Measurements from ENCODE around the gene RALB. TPM values are rescaled to one million over a fixed set of nuclear protein-coding genes. Genes with fewer than 3 reads are reported as not detected.
A peak's percentile ranks its signal among the peaks of the same experiment; 100 is the strongest.

Gene RALB
- total RNA-seq, 2 donors from 2014 or later = 43.7 to 48.5 TPM

- Histone ChIP-seq H3K9me3 (no peaks in the 10 kb centered on the region), H3K27me3 (no peaks in the 10 kb centered on the region), H3K4me1 (peaks cover 0 to 30% of the 10 kb centered on the region in 2 donors), H3K27ac (no peak overlapping the region), H3K4me3 (no peak overlapping the region), H3K36me3 (no peaks in the 10 kb centered on the region)
- no peak for TF ChIP-seq CTCF (IDR thresholded peaks at IDR 0.05)
- DNase-seq (ENCODE audit: low spot score) = no peak
Observed at GRCh38 chr2:120316528-120317179, 64.0 kb downstream of the RALB start.

DNA sequence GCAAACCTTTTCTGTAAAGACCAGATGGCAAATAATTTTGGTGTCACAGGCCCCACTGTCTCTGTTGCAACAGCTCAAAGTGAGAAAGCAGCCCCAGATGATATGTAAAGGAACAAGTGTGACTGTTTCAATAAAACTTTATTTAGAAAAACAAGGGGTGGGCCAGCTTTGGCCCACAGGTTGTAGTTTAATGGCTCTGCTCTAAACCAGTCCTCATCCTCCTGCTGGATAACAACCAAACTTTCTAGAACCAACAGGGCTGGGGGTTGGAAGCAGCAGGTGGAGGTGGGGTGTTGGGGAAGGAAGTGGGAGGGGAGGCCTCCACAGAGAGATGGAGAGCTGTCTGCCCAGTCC is 64.5 kb downstream of the RALB start:
- no peak for DNase-seq (ENCODE audit: low spot score)
- no peak overlapping the region for H3K27ac ChIP-seq
- TF ChIP-seq CTCF (IDR thresholded peaks at IDR 0.05) = no peak
- no peaks in the 10 kb centered on the region for H3K9me3 ChIP-seq
- no peaks in the 10 kb centered on the region for H3K27me3 ChIP-seq
- no peak overlapping the region for H3K4me3 ChIP-seq
- no peaks in the 10 kb centered on the region for H3K36me3 ChIP-seq
- H3K4me1 ChIP-seq = peaks cover 0 to 30% of the 10 kb centered on the region in 2 donors

DNA sequence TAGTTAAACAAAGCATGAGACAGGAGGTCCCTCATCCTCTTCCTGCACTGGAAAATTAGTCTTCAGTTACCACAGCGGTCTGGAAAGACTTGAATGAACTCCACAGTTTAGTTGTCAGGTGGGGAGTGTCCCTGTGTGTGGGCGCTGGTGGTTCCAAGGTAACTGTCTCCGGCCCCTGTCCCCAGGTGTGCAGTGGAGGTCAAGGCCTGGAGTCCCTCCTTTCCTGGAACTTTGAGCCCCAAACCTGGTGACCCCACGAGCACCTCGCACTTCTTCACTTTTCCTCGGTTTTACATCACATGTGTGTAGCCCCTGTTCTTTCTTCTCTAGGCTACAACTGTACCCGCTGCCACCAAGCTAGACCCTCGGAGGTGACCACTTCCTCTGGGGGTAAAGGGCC is 65.3 kb downstream of the RALB start:
- DNase-seq (ENCODE audit: low spot score) = no peak
- peaks cover 0 to 25% of the 10 kb centered on the region in 2 donors for H3K4me1 ChIP-seq
- H3K4me3 ChIP-seq = no peak overlapping the region
- no peak overlapping the region for H3K27ac ChIP-seq
- H3K36me3 ChIP-seq = no peaks in the 10 kb centered on the region
- no peaks in the 10 kb centered on the region for H3K9me3 ChIP-seq
- TF ChIP-seq CTCF (IDR thresholded peaks at IDR 0.05) = no peak
- H3K27me3 ChIP-seq = no peaks in the 10 kb centered on the region

DNA sequence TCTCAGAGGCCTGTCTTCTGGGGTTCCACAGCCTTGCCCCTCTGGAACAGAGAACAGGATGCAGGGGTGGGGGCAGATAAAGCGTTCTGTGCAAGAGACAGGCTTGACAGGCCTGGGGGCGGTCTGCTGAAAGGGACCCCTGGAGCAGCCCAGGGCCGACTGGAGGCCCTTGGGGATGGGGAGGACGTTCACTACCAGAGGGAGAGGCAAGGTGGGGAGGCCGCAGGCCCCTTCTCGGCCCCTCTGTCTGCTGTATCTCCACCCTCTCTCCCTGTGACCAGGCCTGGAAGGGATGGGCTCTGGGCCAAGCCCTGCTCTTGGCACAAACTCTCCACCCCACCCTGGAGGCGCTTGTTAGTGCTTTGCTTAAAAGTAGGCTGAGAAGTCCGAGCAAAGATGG is 66.0 kb downstream of the RALB start:
- H3K27ac ChIP-seq = no peak overlapping the region
- H3K36me3 ChIP-seq = no peaks in the 10 kb centered on the region
- peaks cover 0 to 25% of the 10 kb centered on the region in 2 donors for H3K4me1 ChIP-seq
- no peaks in the 10 kb centered on the region for H3K9me3 ChIP-seq
- H3K4me3 ChIP-seq = no peak overlapping the region
- no peaks in the 10 kb centered on the region for H3K27me3 ChIP-seq
- no peak for TF ChIP-seq CTCF (IDR thresholded peaks at IDR 0.05)
- DNase-seq (ENCODE audit: low spot score) = peak; percentile 67

GRCh38 chr2:120319123-120319522 is 66.5 kb downstream of the RALB start:
- no peaks in the 10 kb centered on the region for H3K27me3 ChIP-seq
- H3K4me3 ChIP-seq = no peak overlapping the region
- TF ChIP-seq CTCF (IDR thresholded peaks at IDR 0.05) = no peak
- peaks cover 0 to 26% of the 10 kb centered on the region in 2 donors for H3K4me1 ChIP-seq
- H3K36me3 ChIP-seq = no peaks in the 10 kb centered on the region
- DNase-seq (ENCODE audit: low spot score) = no peak
- no peak overlapping the region for H3K27ac ChIP-seq
- no peaks in the 10 kb centered on the region for H3K9me3 ChIP-seq
